NCI-H2107 treated with DMSO at 0.1 percent for 48 hours (cell line): ENCODE data around the gene FGGY.
"Not testable (repeated sequence)": the region's sequence is repeated elsewhere in the genome, so short reads cannot be mapped to it uniquely, and the experiment has no call there.

Source experiments
- DNase-seq: peaks from one replicate; lab custom pipeline; 2025; ENCODE audit not compliant: unreplicated experiment; lab: John Stamatoyannopoulos, UW

FGGY gene

GRCh38 chr1:59477286-59477685, 180.4 kb downstream of the FGGY start:
- DNase-seq: no peak

- no peak for DNase-seq
Observed at GRCh38 chr1:59477867-59478266, 181.0 kb downstream of the FGGY start.

- no peak for DNase-seq
Observed at GRCh38 chr1:59478822-59479221, 181.9 kb downstream of the FGGY start.

- no peak for DNase-seq
Observed at GRCh38 chr1:59480188-59480888, 183.4 kb downstream of the FGGY start.

GRCh38 chr1:59481881-59482505, 185.1 kb downstream of the FGGY start:
- DNase-seq: no peak

GRCh38 chr1:59482986-59483385, 186.1 kb downstream of the FGGY start:
- DNase-seq: no peak

GRCh38 chr1:59484096-59484495, 187.2 kb downstream of the FGGY start:
- DNase-seq: no peak

GRCh38 chr1:59485171-59485570, 188.3 kb downstream of the FGGY start:
- no peak for DNase-seq

GRCh38 chr1:59485949-59486348, 189.1 kb downstream of the FGGY start:
- no peak for DNase-seq

GRCh38 chr1:59486615-59487014, 189.7 kb downstream of the FGGY start:
- no peak for DNase-seq

GRCh38 chr1:59487335-59488031, 190.6 kb downstream of the FGGY start:
- no peak for DNase-seq

GRCh38 chr1:59492500-59492899, 195.6 kb downstream of the FGGY start:
- no peak for DNase-seq

GRCh38 chr1:59494145-59494833, 197.4 kb downstream of the FGGY start:
- no peak for DNase-seq

- DNase-seq: not testable (repeated sequence)
Observed at GRCh38 chr1:59496156-59496555, 199.3 kb downstream of the FGGY start.

- no peak for DNase-seq
Observed at GRCh38 chr1:59497616-59498015, 200.7 kb downstream of the FGGY start.

GRCh38 chr1:59498640-59499039, 201.7 kb downstream of the FGGY start:
- DNase-seq: no peak

- DNase-seq: no peak
Observed at GRCh38 chr1:59499273-59499942, 202.5 kb downstream of the FGGY start.

GRCh38 chr1:59499943-59500569, 203.2 kb downstream of the FGGY start:
- DNase-seq: no peak

- no peak for DNase-seq
Observed at GRCh38 chr1:59500950-59501742, 204.3 kb downstream of the FGGY start.
